GM12878 (cell line): ENCODE measurements around the gene PTPRD. TPM values are rescaled to one million over a fixed set of nuclear protein-coding genes. Genes with fewer than 3 reads are reported as not detected.

Source experiments
- ATAC-seq: fragments of 200-7000 bp; cut with Tn5 transposase; 3 replicates; pipeline ENCODE4 v1.9.1; 2020; ENCODE audit warnings: mild to moderate bottlenecking, moderate library complexity
- BruUV-seq: library from RNA; stranded (reverse); fragments of 400-500 nt; replicated peaks from 2 replicates; lab custom pipeline; 2021; lab: Mats Ljungman, UMichigan
- CTCF ChIA-PET: fragments of 300-600 bp; sonication (Branson Sonifier 250); formaldehyde crosslinking; extraction: SDS; loops from one replicate; lab custom pipeline; 2021; ENCODE audit warnings: inconsistent platforms; lab: Yijun Ruan, JAX
- POLR2A ChIA-PET: fragments of 350-600 bp; formaldehyde crosslinking; extraction: SDS; loops from one replicate; lab custom pipeline; 2021; ENCODE audit warnings: inconsistent platforms; lab: Charles Lee
- RAD21 ChIA-PET: fragments of 300-600 bp; sonication (Branson Sonifier 250); formaldehyde crosslinking; loops from one replicate; lab custom pipeline; 2023; ENCODE audit warnings: antibody characterized with exemption; ENCODE audit not compliant: unreplicated experiment; lab: Charles Lee
- SMC1A ChIA-PET: fragments of 300-600 bp; sonication (Branson Sonifier 250); formaldehyde crosslinking; loops from one replicate; lab custom pipeline; 2023; ENCODE audit not compliant: unreplicated experiment, uncharacterized antibody; lab: Charles Lee
- DNase-seq: peaks from one replicate; pipeline ENCODE4 v3.0.0-alpha.2; 2011; ENCODE audit warnings: low read depth, low spot score
- FAIRE-seq: peaks from 3 replicates; lab custom pipeline; 2011; peaks lifted over from hg19 to GRCh38; lab: Jason Lieb, UNC
- H2AFZ ChIP-seq: 2 replicates; pipeline ENCODE4 v1.6.0; 2011; ENCODE audit warnings: low read depth, low read length, control low read depth; ENCODE audit not compliant: control insufficient read depth
- H3K27ac ChIP-seq: 2 replicates; pipeline ENCODE4 v1.5.1; 2011; ENCODE audit warnings: control low read depth; ENCODE audit not compliant: control insufficient read depth, insufficient read depth
- H3K27me3 ChIP-seq, 2 experiments: replicated peaks in 1 of 2; 2 replicates each; pipeline versions ENCODE4 v1.6.0 to v1.6.1; 2011; ENCODE audit warnings: low read length in 1 of 2; ENCODE audit not compliant: control insufficient read depth in 2 of 2, insufficient read depth in 2 of 2
- H3K36me3 ChIP-seq, 2 experiments: 2 replicates each; pipeline ENCODE4 v1.5.1; 2011; ENCODE audit warnings: low read length in 1 of 2; ENCODE audit not compliant: control insufficient read depth in 2 of 2, insufficient read depth in 2 of 2
- H3K4me1 ChIP-seq: 2 replicates; pipeline ENCODE4 v1.6.1; 2011; ENCODE audit warnings: mild to moderate bottlenecking, low read length, moderate library complexity, mixed read lengths; ENCODE audit not compliant: control insufficient read depth, insufficient read depth
- H3K4me2 ChIP-seq: 2 replicates; pipeline ENCODE4 v1.6.0; 2011; ENCODE audit warnings: control low read depth; ENCODE audit not compliant: control insufficient read depth, insufficient read depth
- H3K4me3 ChIP-seq: fragments of 200-600 bp; sonication (generic); 2 replicates; pipeline ENCODE4 v1.5.1; 2016
- H3K79me2 ChIP-seq: 2 replicates; pipeline ENCODE4 v1.6.0; 2011; ENCODE audit warnings: low read length; ENCODE audit not compliant: control insufficient read depth, insufficient read depth
- H3K9ac ChIP-seq: 2 replicates; pipeline ENCODE4 v1.8.0; 2011; ENCODE audit warnings: low read length, control low read depth, mixed read lengths; ENCODE audit not compliant: control insufficient read depth, insufficient read depth
- H3K9me3 ChIP-seq: replicated peaks from 3 replicates; pipeline ENCODE4 v1.5.1; 2011; ENCODE audit warnings: mild to moderate bottlenecking, low read length; ENCODE audit not compliant: control insufficient read depth, insufficient read depth
- H4K20me1 ChIP-seq: 2 replicates; pipeline ENCODE4 v1.6.0; 2011; ENCODE audit not compliant: control insufficient read depth, insufficient read depth
- BCL11A ChIP-seq: IDR thresholded peaks from 2 replicates; pipeline ENCODE4 v1.6.1; 2011; ENCODE audit warnings: low read depth, low read length
- BHLHE40 ChIP-seq, 2 experiments: fragments of 450-650 bp in 1 of 2; IDR thresholded peaks; 2 replicates each; pipeline ENCODE4 v1.6.1; 2011 to 2017; ENCODE audit warnings: low read depth in 2 of 2, borderline replicate concordance in 1 of 2, improper control_type of control experiment in 1 of 2, low read length in 1 of 2, mild to moderate bottlenecking in 1 of 2
- BMI1 ChIP-seq: fragments of 450-650 bp; IDR thresholded peaks from 2 replicates; pipeline ENCODE4 v1.6.1; 2016; ENCODE audit warnings: mild to moderate bottlenecking, moderate library complexity, borderline replicate concordance
- CBX5 ChIP-seq: sonication (generic); IDR thresholded peaks from 2 replicates; pipeline ENCODE4 v1.6.1; 2016; ENCODE audit warnings: low read depth, moderate library complexity, mild to moderate bottlenecking, inconsistent platforms
- HDAC2 ChIP-seq: fragments of 200-600 bp; sonication (generic); IDR thresholded peaks from 2 replicates; pipeline ENCODE4 v1.6.1; 2017
- MYB ChIP-seq: fragments of 150-350 bp; IDR thresholded peaks from 2 replicates; pipeline ENCODE4 v1.6.1; 2014; ENCODE audit warnings: mild to moderate bottlenecking, low read depth, low read length, borderline replicate concordance
- NR2F1 ChIP-seq: fragments of 450-650 bp; conservative IDR thresholded peaks from 2 replicates; pipeline ENCODE4 v1.6.1; 2017; ENCODE audit warnings: mild to moderate bottlenecking
- POLR2A ChIP-seq: IDR thresholded peaks from 2 replicates; pipeline ENCODE4 v1.6.1; 2011; ENCODE audit warnings: low read depth, mild to moderate bottlenecking, low read length
- POLR2AphosphoS2 ChIP-seq: IDR thresholded peaks from 2 replicates; pipeline ENCODE4 v1.6.1; 2011; ENCODE audit warnings: low read depth, mild to moderate bottlenecking, low read length, improper control_type of control experiment, moderate library complexity
- RB1 ChIP-seq: fragments of 450-650 bp; formaldehyde crosslinking; IDR thresholded peaks from 2 replicates; pipeline ENCODE4 v1.6.1; 2017; ENCODE audit warnings: mild to moderate bottlenecking, borderline replicate concordance
- REST ChIP-seq: IDR thresholded peaks from 2 replicates; pipeline ENCODE4 v1.6.1; 2012; ENCODE audit warnings: mild to moderate bottlenecking, low read depth, low read length
- RFX5 ChIP-seq: IDR thresholded peaks from 2 replicates; pipeline ENCODE4 v1.6.1; 2011; ENCODE audit warnings: low read depth, low read length, improper control_type of control experiment
- RUNX3 ChIP-seq: IDR thresholded peaks from 2 replicates; pipeline ENCODE4 v1.6.1; 2012; ENCODE audit warnings: low read length, inconsistent platforms
- SMAD5 ChIP-seq: IDR thresholded peaks from 2 replicates; pipeline ENCODE4 v1.6.1; 2016; ENCODE audit warnings: antibody characterized with exemption, low read depth
- SREBF2 ChIP-seq: IDR thresholded peaks from 2 replicates; pipeline ENCODE4 v1.6.1; 2012; ENCODE audit warnings: mild to moderate bottlenecking, low read length
- TBL1XR1 ChIP-seq: IDR thresholded peaks from 2 replicates; pipeline ENCODE4 v1.6.1; 2012; ENCODE audit warnings: low read depth, low read length, improper control_type of control experiment
- WGBS: methylation state at CpG from one replicate; pipeline ENCODE4 v1.1.6; 2016; ENCODE audit warnings: low lambda C conversion rate; ENCODE audit not compliant: insufficient replicate concordance, insufficient coverage; ENCODE audit errors: missing lambda C conversion rate; 5-methylcytosine and 5-hydroxymethylcytosine counted together
- in situ Hi-C: fragments of 300-500 bp; cut with MboI; formaldehyde crosslinking; loops from 9 replicates; pipeline ENCODE4 v1.14.3; 2018; ENCODE audit warnings: mixed read lengths
- intact Hi-C: fragments of 100-400 bp; cut with micrococcal nuclease; formaldehyde crosslinking; loops from one replicate; pipeline ENCODE4 v1.14.2; 2022; ENCODE audit not compliant: unreplicated experiment
- polyA plus RNA-seq, 11 experiments: library from polyadenylated mRNA; depleted of rRNA in 4 of 11; unstranded in 6 of 11; stranded (reverse) in 5 of 11; fragments of >200 nt; fragmentation: Nextera tagmentation in 4 of 11; fragmentation: Illumina TruSeq in 1 of 11; extraction: Ambion mirVana in 4 of 11; extraction: Trizol in 1 of 11; gene quantifications; 1 replicate in 1 of 11; 2 replicates in 10 of 11; pipeline versions ENCODE4 v1.2.1 to v1.2.3, GENCODE V29; 2011 to 2016; ENCODE audit warnings: inconsistent platforms in 2 of 11, missing spikeins in 2 of 11, low read depth in 1 of 11
- total RNA-seq, 4 experiments: library from RNA; depleted of rRNA in 3 of 4; stranded (reverse); fragments of >200 nt in 3 of 4; fragmentation: Illumina TruSeq in 1 of 4; extraction: Trizol in 1 of 4; gene quantifications; 2 replicates each; pipeline versions ENCODE4 v1.2.1 to v1.2.3, GENCODE V29; 2013 to 2021
- TF ChIP-seq, protein P1 (sequence below): fragments of 450-650 bp; IDR thresholded peaks from 2 replicates; pipeline ENCODE4 v1.6.1; 2017; ENCODE audit warnings: low read depth, mild to moderate bottlenecking, moderate library complexity
- TF ChIP-seq, protein P2 (sequence below): fragments of 150-350 bp; IDR thresholded peaks from 2 replicates; pipeline ENCODE4 v1.6.1; 2014; ENCODE audit warnings: mild to moderate bottlenecking, low read depth, low read length

The PTPRD gene
- total and polyA plus RNA-seq, 10 of the 15 experiments (the other 5 are each of a cell fraction or from before 2014, with no cell fraction given), result under 0.01 to 0.05 (median 0.01) TPM; not detected in 7

GRCh38 chr9:9753266-9753665 lies 859.5 kb downstream of the PTPRD start:
- no peak overlapping the region for H3K9ac ChIP-seq
- ATAC-seq (no peak), DNase-seq (no peak), FAIRE-seq (no peak)
- 15% methylated on average over 3 of the region's 3 CpGs for WGBS
- H3K4me2 ChIP-seq, result no peak overlapping the region
- no peaks in the 10 kb centered on the region for H3K27me3 ChIP-seq
- SMC1A ChIA-PET, result interaction anchor here (0.8 kb wide), 1 partner anchor 38 kb away, joined by 3 read pairs; no protein-coding TSS in a partner anchor
- in situ Hi-C loops (no loop called here), intact Hi-C loops (no loop called here)
- CTCF ChIA-PET, result interaction anchor here (0.9 kb wide), 1 partner anchor 39 kb away, joined by 3 read pairs; no protein-coding TSS in a partner anchor
- no peaks in the 10 kb centered on the region for H3K4me1 ChIP-seq
- H3K4me3 ChIP-seq, result no peak overlapping the region
- no peaks in the 10 kb centered on the region for H3K9me3 ChIP-seq
- RAD21 ChIA-PET, result no interaction called here
- H3K79me2 ChIP-seq, result no peaks in the 10 kb centered on the region
- no peak overlapping the region for H3K27ac ChIP-seq
- BruUV-seq, result no TSS peak
- no peak overlapping the region for H2AFZ ChIP-seq
- POLR2A ChIA-PET, result interaction anchor here (0.6 kb wide), 1 partner anchor 16 kb away, joined by 3 read pairs; no protein-coding TSS in a partner anchor
- no peaks in the 10 kb centered on the region for H3K36me3 ChIP-seq
- no peaks in the 10 kb centered on the region for H4K20me1 ChIP-seq
- TF ChIP-seq, protein P1, sequence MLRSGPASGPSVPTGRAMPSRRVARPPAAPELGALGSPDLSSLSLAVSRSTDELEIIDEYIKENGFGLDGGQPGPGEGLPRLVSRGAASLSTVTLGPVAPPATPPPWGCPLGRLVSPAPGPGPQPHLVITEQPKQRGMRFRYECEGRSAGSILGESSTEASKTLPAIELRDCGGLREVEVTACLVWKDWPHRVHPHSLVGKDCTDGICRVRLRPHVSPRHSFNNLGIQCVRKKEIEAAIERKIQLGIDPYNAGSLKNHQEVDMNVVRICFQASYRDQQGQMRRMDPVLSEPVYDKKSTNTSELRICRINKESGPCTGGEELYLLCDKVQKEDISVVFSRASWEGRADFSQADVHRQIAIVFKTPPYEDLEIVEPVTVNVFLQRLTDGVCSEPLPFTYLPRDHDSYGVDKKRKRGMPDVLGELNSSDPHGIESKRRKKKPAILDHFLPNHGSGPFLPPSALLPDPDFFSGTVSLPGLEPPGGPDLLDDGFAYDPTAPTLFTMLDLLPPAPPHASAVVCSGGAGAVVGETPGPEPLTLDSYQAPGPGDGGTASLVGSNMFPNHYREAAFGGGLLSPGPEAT, result no peak
- TF ChIP-seq, protein P2, sequence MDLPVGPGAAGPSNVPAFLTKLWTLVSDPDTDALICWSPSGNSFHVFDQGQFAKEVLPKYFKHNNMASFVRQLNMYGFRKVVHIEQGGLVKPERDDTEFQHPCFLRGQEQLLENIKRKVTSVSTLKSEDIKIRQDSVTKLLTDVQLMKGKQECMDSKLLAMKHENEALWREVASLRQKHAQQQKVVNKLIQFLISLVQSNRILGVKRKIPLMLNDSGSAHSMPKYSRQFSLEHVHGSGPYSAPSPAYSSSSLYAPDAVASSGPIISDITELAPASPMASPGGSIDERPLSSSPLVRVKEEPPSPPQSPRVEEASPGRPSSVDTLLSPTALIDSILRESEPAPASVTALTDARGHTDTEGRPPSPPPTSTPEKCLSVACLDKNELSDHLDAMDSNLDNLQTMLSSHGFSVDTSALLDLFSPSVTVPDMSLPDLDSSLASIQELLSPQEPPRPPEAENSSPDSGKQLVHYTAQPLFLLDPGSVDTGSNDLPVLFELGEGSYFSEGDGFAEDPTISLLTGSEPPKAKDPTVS, result no peak
- TF ChIP-seq POLR2A (no peak), SREBF2 (no peak), BMI1 (no peak), SMAD5 (no peak), HDAC2 (no peak), NR2F1 (no peak), MYB (no peak), RFX5 (no peak), BHLHE40 (IDR thresholded peaks at IDR 0.05; ENCODE audit: borderline replicate concordance in 1 of 2, low read depth in 2 of 2, low read length in 1 of 2) (no peak), BCL11A (no peak), TBL1XR1 (no peak), RUNX3 (no peak), CBX5 (no peak), REST (no peak), RB1 (no peak), POLR2AphosphoS2 (no peak)
